GOT3 (cell line): ENCODE data around the gene SFTPD.
"Not testable (repeated sequence)": the region's sequence is repeated elsewhere in the genome, so short reads cannot be mapped to it uniquely, and the experiment has no call there.

Experiments
- DNase-seq: peaks from one replicate; lab custom pipeline; 2025; ENCODE audit warnings: mixed read lengths; lab: John Stamatoyannopoulos, UW

The SFTPD gene

GRCh38 chr10:79948976-79949722 is at the start of gene SFTPD:
SFTPD (minus strand) TSS chr10:79949105; CDS start chr10:79946659, 2,446 bp downstream.
- no peak for DNase-seq

GRCh38 chr10:79995979-79996634 is 47.2 kb upstream of the SFTPD start:
- DNase-seq = no peak

GRCh38 chr10:79994556-79994955 is 45.7 kb upstream of the SFTPD start:
- DNase-seq = no peak

GRCh38 chr10:79988199-79988598 is 39.3 kb upstream of the SFTPD start:
- DNase-seq = not testable (repeated sequence)

GRCh38 chr10:79986661-79987060 is 37.8 kb upstream of the SFTPD start:
- not testable (repeated sequence) for DNase-seq

- DNase-seq = no peak
Observed at GRCh38 chr10:79985481-79986072, 36.7 kb upstream of the SFTPD start.

GRCh38 chr10:79984851-79985250 is 35.9 kb upstream of the SFTPD start:
- no peak for DNase-seq

- no peak for DNase-seq
Observed at GRCh38 chr10:79983286-79983909, 34.5 kb upstream of the SFTPD start.

- DNase-seq = no peak
Observed at GRCh38 chr10:79982861-79983260, 34.0 kb upstream of the SFTPD start.

GRCh38 chr10:79982362-79982800 is 33.5 kb upstream of the SFTPD start:
- DNase-seq = no peak

GRCh38 chr10:79981450-79982361 is 32.8 kb upstream of the SFTPD start:
- DNase-seq = no peak

GRCh38 chr10:79980711-79981110 is 31.8 kb upstream of the SFTPD start:
- no peak for DNase-seq

- DNase-seq = no peak
Observed at GRCh38 chr10:79979976-79980687, 31.2 kb upstream of the SFTPD start.

- DNase-seq = no peak
Observed at GRCh38 chr10:79979310-79979975, 30.5 kb upstream of the SFTPD start.

- DNase-seq = no peak
Observed at GRCh38 chr10:79976999-79977398, 28.1 kb upstream of the SFTPD start.

- DNase-seq = no peak
Observed at GRCh38 chr10:79970062-79970461, 21.2 kb upstream of the SFTPD start.

GRCh38 chr10:79947787-79948424 is 999 bp downstream of the SFTPD start:
- DNase-seq = no peak

GRCh38 chr10:79947083-79947415 is 1.9 kb downstream of the SFTPD start:
- no peak for DNase-seq

- DNase-seq = no peak
Observed at GRCh38 chr10:79946271-79947082, 2.4 kb downstream of the SFTPD start.
